ENCODE results near the gene CHN2. TPM values are rescaled to one million over a fixed set of nuclear protein-coding genes. Genes with fewer than 3 reads are reported as not detected.

The CHN2 gene
- total RNA-seq, 1 experiment from 2014 or later = 0.15 TPM

DNA sequence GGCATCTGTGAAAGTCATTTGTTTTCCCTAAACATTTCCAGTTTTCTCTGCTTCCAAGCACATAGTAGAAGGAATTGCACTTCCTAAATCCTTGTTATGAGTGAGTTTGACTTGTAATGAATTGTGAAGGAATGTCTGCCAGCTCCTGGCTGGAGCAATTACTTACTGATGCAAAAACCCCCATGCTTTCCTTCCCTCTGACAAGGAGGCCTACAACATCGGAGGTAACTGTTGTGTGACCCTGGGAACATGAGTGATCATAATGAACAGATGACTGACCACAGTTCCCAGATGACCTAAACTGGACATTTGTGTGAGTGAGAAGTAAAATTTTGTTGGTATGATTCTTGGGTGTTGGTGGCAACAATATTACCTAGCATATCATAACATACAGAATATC is 26.9 kb upstream of the CHN2 start:
- DNase-seq (ENCODE audit: low read depth, low spot score) (no peak), ATAC-seq (no peak)
- intact Hi-C loops (cut with micrococcal nuclease; ENCODE audit: unreplicated experiment) (no loop called here), in situ Hi-C loops (cut with HindIII; ENCODE audit: low pct_unique_long_range_greater_than_20kb, low sequenced_read_pairs) (no loop called here)
- POLR2A ChIA-PET = no interaction called here
- H3K36me3 ChIP-seq (ENCODE audit: control insufficient read depth, insufficient read depth, low read length) = no peaks in the 10 kb centered on the region
- H3K4me3 ChIP-seq (ENCODE audit: low read depth in 2 of 2, low read length in 2 of 2) = no peak overlapping the region
- no peak overlapping the region for H3K27ac ChIP-seq (ENCODE audit: low read length)
- H3K27me3 ChIP-seq (ENCODE audit: control insufficient read depth, insufficient read depth, low read length) = peaks cover 4% of the 10 kb centered on the region; the same call in 1 of the 2 replicates
- H3K4me1 ChIP-seq (ENCODE audit: control insufficient read depth, insufficient read depth, low read length) = no peaks in the 10 kb centered on the region
- no TSS peak for BruUV-seq (replicated peaks)
- CTCF ChIA-PET = no interaction called here
- TF ChIP-seq, protein P1, sequence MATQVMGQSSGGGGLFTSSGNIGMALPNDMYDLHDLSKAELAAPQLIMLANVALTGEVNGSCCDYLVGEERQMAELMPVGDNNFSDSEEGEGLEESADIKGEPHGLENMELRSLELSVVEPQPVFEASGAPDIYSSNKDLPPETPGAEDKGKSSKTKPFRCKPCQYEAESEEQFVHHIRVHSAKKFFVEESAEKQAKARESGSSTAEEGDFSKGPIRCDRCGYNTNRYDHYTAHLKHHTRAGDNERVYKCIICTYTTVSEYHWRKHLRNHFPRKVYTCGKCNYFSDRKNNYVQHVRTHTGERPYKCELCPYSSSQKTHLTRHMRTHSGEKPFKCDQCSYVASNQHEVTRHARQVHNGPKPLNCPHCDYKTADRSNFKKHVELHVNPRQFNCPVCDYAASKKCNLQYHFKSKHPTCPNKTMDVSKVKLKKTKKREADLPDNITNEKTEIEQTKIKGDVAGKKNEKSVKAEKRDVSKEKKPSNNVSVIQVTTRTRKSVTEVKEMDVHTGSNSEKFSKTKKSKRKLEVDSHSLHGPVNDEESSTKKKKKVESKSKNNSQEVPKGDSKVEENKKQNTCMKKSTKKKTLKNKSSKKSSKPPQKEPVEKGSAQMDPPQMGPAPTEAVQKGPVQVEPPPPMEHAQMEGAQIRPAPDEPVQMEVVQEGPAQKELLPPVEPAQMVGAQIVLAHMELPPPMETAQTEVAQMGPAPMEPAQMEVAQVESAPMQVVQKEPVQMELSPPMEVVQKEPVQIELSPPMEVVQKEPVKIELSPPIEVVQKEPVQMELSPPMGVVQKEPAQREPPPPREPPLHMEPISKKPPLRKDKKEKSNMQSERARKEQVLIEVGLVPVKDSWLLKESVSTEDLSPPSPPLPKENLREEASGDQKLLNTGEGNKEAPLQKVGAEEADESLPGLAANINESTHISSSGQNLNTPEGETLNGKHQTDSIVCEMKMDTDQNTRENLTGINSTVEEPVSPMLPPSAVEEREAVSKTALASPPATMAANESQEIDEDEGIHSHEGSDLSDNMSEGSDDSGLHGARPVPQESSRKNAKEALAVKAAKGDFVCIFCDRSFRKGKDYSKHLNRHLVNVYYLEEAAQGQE (IDR thresholded peaks at IDR 0.05; ENCODE audit: insufficient read depth in 1 of 2, low read depth in 2 of 2, low read length in 1 of 2) = no peak
- TF ChIP-seq SIN3A (IDR thresholded peaks at IDR 0.05; ENCODE audit: borderline replicate concordance, insufficient read depth, low read depth, low read length) (no peak), TCF7L2 (IDR thresholded peaks at IDR 0.05; ENCODE audit: low read depth, low read length) (no peak), POLR2AphosphoS5 (IDR thresholded peaks at IDR 0.05; ENCODE audit: low read depth, low read length) (no peak)
- TF ChIP-seq, protein P2, sequence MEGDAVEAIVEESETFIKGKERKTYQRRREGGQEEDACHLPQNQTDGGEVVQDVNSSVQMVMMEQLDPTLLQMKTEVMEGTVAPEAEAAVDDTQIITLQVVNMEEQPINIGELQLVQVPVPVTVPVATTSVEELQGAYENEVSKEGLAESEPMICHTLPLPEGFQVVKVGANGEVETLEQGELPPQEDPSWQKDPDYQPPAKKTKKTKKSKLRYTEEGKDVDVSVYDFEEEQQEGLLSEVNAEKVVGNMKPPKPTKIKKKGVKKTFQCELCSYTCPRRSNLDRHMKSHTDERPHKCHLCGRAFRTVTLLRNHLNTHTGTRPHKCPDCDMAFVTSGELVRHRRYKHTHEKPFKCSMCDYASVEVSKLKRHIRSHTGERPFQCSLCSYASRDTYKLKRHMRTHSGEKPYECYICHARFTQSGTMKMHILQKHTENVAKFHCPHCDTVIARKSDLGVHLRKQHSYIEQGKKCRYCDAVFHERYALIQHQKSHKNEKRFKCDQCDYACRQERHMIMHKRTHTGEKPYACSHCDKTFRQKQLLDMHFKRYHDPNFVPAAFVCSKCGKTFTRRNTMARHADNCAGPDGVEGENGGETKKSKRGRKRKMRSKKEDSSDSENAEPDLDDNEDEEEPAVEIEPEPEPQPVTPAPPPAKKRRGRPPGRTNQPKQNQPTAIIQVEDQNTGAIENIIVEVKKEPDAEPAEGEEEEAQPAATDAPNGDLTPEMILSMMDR (IDR thresholded peaks at IDR 0.05) = no peak
- H3K9me3 ChIP-seq (ENCODE audit: control insufficient read depth, insufficient read depth, low read depth, low read length) = no peaks in the 10 kb centered on the region

DNA sequence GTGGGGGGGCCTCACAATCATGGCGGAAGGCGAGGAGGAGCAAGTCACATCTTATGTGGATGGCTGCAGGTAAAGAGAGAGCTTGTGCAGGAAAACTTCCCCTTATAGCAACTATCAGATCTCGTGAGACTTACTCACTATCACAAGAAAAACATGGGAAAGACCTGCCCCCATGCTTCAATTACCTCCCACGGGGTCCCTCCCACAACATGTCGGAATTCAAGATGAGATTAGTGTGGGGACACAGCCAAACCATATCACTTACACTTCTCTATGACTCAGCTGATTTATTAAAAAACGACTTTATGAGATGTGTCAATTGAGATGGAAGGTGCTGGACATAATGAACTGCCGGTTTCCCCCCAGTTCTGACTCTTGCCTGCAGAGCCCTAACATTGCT is 23.8 kb upstream of the CHN2 start:
- intact Hi-C loops (cut with micrococcal nuclease; ENCODE audit: unreplicated experiment) = no loop called here
- Histone ChIP-seq H3K4me3 (ENCODE audit: low read depth in 2 of 2, low read length in 2 of 2) (no peak overlapping the region), H3K27ac (ENCODE audit: low read length) (no peak overlapping the region), H3K36me3 (ENCODE audit: control insufficient read depth, insufficient read depth, low read length) (no peaks in the 10 kb centered on the region), H3K27me3 (ENCODE audit: control insufficient read depth, insufficient read depth, low read length) (peaks cover 3% of the 10 kb centered on the region; the same call in 1 of the 2 replicates), H3K4me1 (ENCODE audit: control insufficient read depth, insufficient read depth, low read length) (no peaks in the 10 kb centered on the region), H3K9me3 (ENCODE audit: control insufficient read depth, insufficient read depth, low read depth, low read length) (no peaks in the 10 kb centered on the region)
- no TSS peak for BruUV-seq (replicated peaks)
- CTCF ChIA-PET = no interaction called here
- DNase-seq (ENCODE audit: low read depth, low spot score) (no peak), ATAC-seq (no peak)
- POLR2A ChIA-PET = interaction anchor here (0.6 kb wide), 1 partner anchor 241 kb away, joined by 6 read pairs; no protein-coding TSS in a partner anchor
- in situ Hi-C loops (cut with HindIII; ENCODE audit: low pct_unique_long_range_greater_than_20kb, low sequenced_read_pairs) = no loop called here
- no peak for TF ChIP-seq SIN3A (IDR thresholded peaks at IDR 0.05; ENCODE audit: borderline replicate concordance, insufficient read depth, low read depth, low read length)
- TF ChIP-seq, protein P2 (IDR thresholded peaks at IDR 0.05) = no peak
- TF ChIP-seq TCF7L2 (IDR thresholded peaks at IDR 0.05; ENCODE audit: low read depth, low read length) = no peak
- TF ChIP-seq, protein P1 (IDR thresholded peaks at IDR 0.05; ENCODE audit: insufficient read depth in 1 of 2, low read depth in 2 of 2, low read length in 1 of 2) = no peak
- no peak for TF ChIP-seq POLR2AphosphoS5 (IDR thresholded peaks at IDR 0.05; ENCODE audit: low read depth, low read length)

Measured in Panc1 (cell line).